B cell (primary cell): ENCODE results near the gene WFDC2. TPM values are rescaled to one million over a fixed set of nuclear protein-coding genes. Genes with fewer than 3 reads are reported as not detected.
"Not testable (repeated sequence)": the region's sequence is repeated elsewhere in the genome, so short reads cannot be mapped to it uniquely, and the experiment has no call there.

Experiments used
- ATAC-seq: fragments of 200-7000 bp; cut with Tn5 transposase; one replicate; pipeline ENCODE4 v1.10.0; 2021; ENCODE audit warnings: low read depth, mild to moderate bottlenecking, moderate number of reproducible peaks, moderate library complexity
- CTCF ChIA-PET: fragments of 350-600 bp; sonication (Branson Sonifier 250); formaldehyde crosslinking; loops from one replicate; lab custom pipeline; 2021; ENCODE audit warnings: antibody characterized with exemption, inconsistent platforms; lab: Charles Lee
- POLR2A ChIA-PET: fragments of 350-600 bp; sonication (Branson Sonifier 250); formaldehyde crosslinking; loops from one replicate; lab custom pipeline; 2021; ENCODE audit warnings: antibody characterized with exemption; lab: Charles Lee
- DNase-seq: peaks from one replicate; pipeline ENCODE4 v3.0.0; 2013
- H2AFZ ChIP-seq: 2 replicates; pipeline ENCODE4 v1.6.1; 2012; ENCODE audit warnings: mild to moderate bottlenecking, low read depth, low read length; ENCODE audit not compliant: insufficient read depth, poor library complexity, severe bottlenecking
- H3K27ac ChIP-seq, 2 donors: 1 replicate in 1 of 2; 2 replicates in 1 of 2; pipeline ENCODE4 v1.5.1; 2012 to 2013; ENCODE audit warnings: low read length in 2 of 2, mild to moderate bottlenecking in 2 of 2, moderate library complexity in 1 of 2
- H3K27me3 ChIP-seq, 4 experiments: fragments of 200-600 bp in 1 of 4; sonication (generic) in 1 of 4; replicated peaks in 1 of 4; 1 replicate in 2 of 4; 2 replicates in 2 of 4; pipeline versions ENCODE4 v1.6.1 to v1.7.0; 2013 to 2016; ENCODE audit warnings: low read length in 3 of 4, mild to moderate bottlenecking in 2 of 4, mixed read lengths in 1 of 4, moderate library complexity in 1 of 4; ENCODE audit not compliant: insufficient read depth in 4 of 4, control insufficient read depth in 3 of 4; ENCODE audit errors: control extremely low read depth in 1 of 4
- H3K36me3 ChIP-seq, 2 experiments: replicated peaks in 1 of 2; 1 replicate in 1 of 2; 2 replicates in 1 of 2; pipeline versions ENCODE4 v1.6.1 to v1.7.1; 2013; ENCODE audit warnings: low read length in 1 of 2; ENCODE audit not compliant: insufficient read depth in 2 of 2, control insufficient read depth in 1 of 2; ENCODE audit errors: control extremely low read depth in 1 of 2, extremely low read depth in 1 of 2
- H3K4me1 ChIP-seq, 2 donors: fragments of 200-600 bp in 1 of 2; sonication (generic) in 1 of 2; 1 replicate in 1 of 2; 2 replicates in 1 of 2; pipeline versions ENCODE4 v1.5.1 to v1.6.1; 2013 to 2017; ENCODE audit warnings: low read length in 2 of 2; ENCODE audit not compliant: control insufficient read depth in 2 of 2, insufficient read depth in 2 of 2
- H3K4me2 ChIP-seq: replicated peaks from 2 replicates; pipeline ENCODE3; 2012; ENCODE audit warnings: mild to moderate bottlenecking, low read depth, low read length; ENCODE audit not compliant: poor library complexity, severe bottlenecking
- H3K4me3 ChIP-seq, 5 experiments: fragments of 200-600 bp in 1 of 5; sonication (generic) in 1 of 5; 1 replicate in 3 of 5; 2 replicates in 2 of 5; pipeline versions ENCODE4 v1.5.1 to v1.7.0; 2011 to 2016; ENCODE audit warnings: low read length in 4 of 5, mild to moderate bottlenecking in 4 of 5, low read depth in 2 of 5, control low read depth in 1 of 5, moderate library complexity in 1 of 5; ENCODE audit not compliant: insufficient read depth in 1 of 5; ENCODE audit errors: control extremely low read depth in 1 of 5, extremely low read depth in 1 of 5
- H3K79me2 ChIP-seq: fragments of 200-600 bp; sonication (generic); one replicate; pipeline ENCODE4 v1.6.0; 2016; ENCODE audit warnings: low read length; ENCODE audit not compliant: control insufficient read depth, insufficient read depth
- H3K9ac ChIP-seq: fragments of 200-600 bp; sonication (generic); 2 replicates; pipeline ENCODE4 v1.6.1; 2017; ENCODE audit warnings: mild to moderate bottlenecking, low read length, moderate library complexity
- H3K9me3 ChIP-seq, 3 donors: one replicate each; pipeline versions ENCODE4 v1.6.1 to v1.7.1; 2013; ENCODE audit warnings: low read length in 2 of 3; ENCODE audit not compliant: control insufficient read depth in 2 of 3, insufficient read depth in 1 of 3; ENCODE audit errors: control extremely low read depth in 1 of 3
- H4K20me1 ChIP-seq: 2 replicates; pipeline ENCODE4 v1.6.0; 2012; ENCODE audit warnings: mild to moderate bottlenecking, low read length; ENCODE audit not compliant: insufficient read depth, control insufficient read depth, poor library complexity, severe bottlenecking
- H3K27ac Mint-ChIP-seq: one replicate; pipeline ENCODE4 v1.8.0; 2021; ENCODE audit warnings: mixed read lengths
- H3K27me3 Mint-ChIP-seq: one replicate; pipeline ENCODE4 v1.8.0; 2021; ENCODE audit warnings: mixed read lengths
- H3K4me1 Mint-ChIP-seq: one replicate; pipeline ENCODE4 v1.8.0; 2021; ENCODE audit warnings: mixed read lengths
- H3K4me3 Mint-ChIP-seq: one replicate; pipeline ENCODE4 v1.8.0; 2021; ENCODE audit warnings: mixed read lengths
- H3K9me3 Mint-ChIP-seq: one replicate; pipeline ENCODE4 v1.8.0; 2022; ENCODE audit warnings: mixed read lengths; ENCODE audit not compliant: insufficient read depth
- WGBS: methylation state at CpG from one replicate; pipeline ENCODE4 v1.1.5; 2013; ENCODE audit warnings: missing lambda C conversion rate; ENCODE audit not compliant: insufficient coverage; 5-methylcytosine and 5-hydroxymethylcytosine counted together
- intact Hi-C: fragments of 100-400 bp; cut with micrococcal nuclease; formaldehyde crosslinking; loops from one replicate; pipeline ENCODE4 v1.10.0; 2022
- polyA plus RNA-seq: library from polyadenylated mRNA; depleted of rRNA; stranded (reverse); fragments of >200 nt; gene quantifications from 2 replicates; pipeline ENCODE4 v1.2.3, GENCODE V29; 2012
- total RNA-seq, 2 donors: library from RNA; stranded (reverse); fragments of 120-200 nt in 1 of 2; gene quantifications; 1 replicate in 1 of 2; 2 replicates in 1 of 2; pipeline versions ENCODE4 v1.2.3 to v1.2.4, GENCODE V29; 2013 to 2022

The WFDC2 gene
- total and polyA plus RNA-seq, 2 donors (not counting 1 experiment from before 2014, with no cell fraction given): 0.81 TPM; not detected in 1

GRCh38 chr20:45472286-45472685, 2.7 kb downstream of the WFDC2 start:
- H4K20me1 ChIP-seq, H3K9ac ChIP-seq, H3K79me2 ChIP-seq, H3K36me3 ChIP-seq, H3K4me2 ChIP-seq, H3K27ac ChIP-seq, POLR2A ChIA-PET, H2AFZ ChIP-seq, DNase-seq, H3K27ac Mint-ChIP-seq, CTCF ChIA-PET, H3K9me3 Mint-ChIP-seq, intact Hi-C loops, H3K4me3 ChIP-seq, ATAC-seq: not testable (repeated sequence)
- H3K4me1 ChIP-seq: peaks cover 21 to 23% of the 10 kb centered on the region in 2 donors
- peaks cover 44% of the 10 kb centered on the region for H3K27me3 Mint-ChIP-seq
- H3K9me3 ChIP-seq: peaks cover 0 to 16% (median 0%) of the 10 kb centered on the region in 3 donors
- peaks cover 17% of the 10 kb centered on the region for H3K4me1 Mint-ChIP-seq
- 57% methylated on average over 1 of the region's 3 CpGs for WGBS
- peaks cover 0 to 43% (median 23%) of the 10 kb centered on the region in 4 experiments for H3K27me3 ChIP-seq
- H3K4me3 Mint-ChIP-seq: peak overlapping the region; percentile 32

GRCh38 chr20:45477530-45478148, 8.1 kb downstream of the WFDC2 start:
- peaks cover 0 to 23% (median 7%) of the 10 kb centered on the region in 4 experiments for H3K27me3 ChIP-seq
- H3K4me3 Mint-ChIP-seq, H3K79me2 ChIP-seq, CTCF ChIA-PET, H3K9ac ChIP-seq, H4K20me1 ChIP-seq, H3K4me1 Mint-ChIP-seq, POLR2A ChIA-PET, H3K4me2 ChIP-seq, H3K9me3 Mint-ChIP-seq, H2AFZ ChIP-seq, intact Hi-C loops, H3K27ac ChIP-seq, ATAC-seq, H3K4me1 ChIP-seq, DNase-seq, H3K36me3 ChIP-seq, H3K4me3 ChIP-seq, H3K27ac Mint-ChIP-seq: not testable (repeated sequence)
- WGBS: 96% methylated on average over 4 of the region's 7 CpGs
- peaks cover 38% of the 10 kb centered on the region for H3K27me3 Mint-ChIP-seq
- peaks cover 0 to 11% (median 0%) of the 10 kb centered on the region in 3 donors for H3K9me3 ChIP-seq
